SK-N-SH (cell line): ENCODE data around the gene ERGIC1. TPM values are rescaled to one million over a fixed set of nuclear protein-coding genes. Genes with fewer than 3 reads are reported as not detected.
A peak's percentile ranks its signal among the peaks of the same experiment; 100 is the strongest.

ENCODE experiments used
- CTCF ChIA-PET: fragments of 300-600, 350-600 bp; formaldehyde crosslinking; extraction: SDS; loops from one replicate; lab custom pipeline; 2021; lab: Yijun Ruan, JAX
- POLR2A ChIA-PET: fragments of 350-600 bp; sonication (Branson Sonifier 250); formaldehyde crosslinking; extraction: SDS; loops from one replicate; lab custom pipeline; 2020; ENCODE audit warnings: antibody characterized with exemption, inconsistent platforms; lab: Yijun Ruan, JAX
- DNase-seq: peaks from one replicate; pipeline ENCODE4 v3.0.0; 2012
- H2AFZ ChIP-seq: fragments of 200-600 bp; sonication (generic); 2 replicates; pipeline ENCODE4 v1.8.1; 2016; ENCODE audit warnings: antibody characterized with exemption, mild to moderate bottlenecking, low read depth
- H3F3A ChIP-seq: fragments of 200-600 bp; sonication (generic); replicated peaks from 2 replicates; pipeline ENCODE3; 2016; ENCODE audit warnings: antibody characterized with exemption, mild to moderate bottlenecking; ENCODE audit not compliant: insufficient read depth
- H3K27ac ChIP-seq, 2 experiments: fragments of 200-500 bp in 1 of 2; fragments of 200-600 bp in 1 of 2; sonication (Bioruptor generic) in 1 of 2; sonication (generic), shearing (Covaris generic) in 1 of 2; 2 replicates each; pipeline versions ENCODE4 v1.5.1 to v1.6.1; 2014 to 2016; ENCODE audit warnings: low read depth in 2 of 2, inconsistent platforms in 1 of 2, low read length in 1 of 2, mild to moderate bottlenecking in 1 of 2, mixed read lengths in 1 of 2
- H3K27me3 ChIP-seq: fragments of 200-600 bp; sonication (generic), shearing (Covaris generic); 2 replicates; pipeline ENCODE4 v1.6.1; 2016; ENCODE audit warnings: mixed run types; ENCODE audit not compliant: insufficient read depth
- H3K36me3 ChIP-seq, 2 experiments: fragments of 200-500 bp in 1 of 2; fragments of 200-600 bp in 1 of 2; sonication (Bioruptor generic) in 1 of 2; sonication (generic) in 1 of 2; replicated peaks in 1 of 2; 2 replicates each; pipeline versions ENCODE3 to v1.5.1; 2014 to 2016; ENCODE audit warnings: low read length in 1 of 2, mild to moderate bottlenecking in 1 of 2; ENCODE audit not compliant: insufficient read depth in 2 of 2, control insufficient read depth in 1 of 2
- H3K4me1 ChIP-seq, 2 experiments: fragments of 200-500 bp in 1 of 2; fragments of 200-600 bp in 1 of 2; sonication (Bioruptor generic) in 1 of 2; sonication (generic), shearing (Covaris generic) in 1 of 2; 2 replicates each; pipeline versions ENCODE4 v1.5.1 to v1.6.1; 2014 to 2016; ENCODE audit warnings: low read depth in 1 of 2, low read length in 1 of 2, mixed run types in 1 of 2; ENCODE audit not compliant: insufficient read depth in 2 of 2, control insufficient read depth in 1 of 2
- H3K4me2 ChIP-seq: fragments of 200-600 bp; sonication (generic), shearing (Covaris generic); 2 replicates; pipeline ENCODE4 v1.6.1; 2017; ENCODE audit warnings: mixed run types
- H3K4me3 ChIP-seq, 2 experiments: fragments of 200-500 bp in 1 of 2; fragments of 200-600 bp in 1 of 2; sonication (Bioruptor generic) in 1 of 2; sonication (generic), shearing (Covaris generic) in 1 of 2; 2 replicates each; pipeline versions ENCODE4 v1.5.1 to v1.8.1; 2014 to 2016; ENCODE audit warnings: low read depth in 2 of 2, inconsistent platforms in 1 of 2, low read length in 1 of 2, mild to moderate bottlenecking in 1 of 2, mixed read lengths in 1 of 2, moderate library complexity in 1 of 2
- H3K79me2 ChIP-seq: fragments of 200-600 bp; sonication (generic); 2 replicates; pipeline ENCODE4 v1.8.1; 2017; ENCODE audit warnings: mild to moderate bottlenecking; ENCODE audit not compliant: insufficient read depth
- H3K9ac ChIP-seq: fragments of 200-600 bp; sonication (generic); 2 replicates; pipeline ENCODE4 v1.6.1; 2017; ENCODE audit warnings: mixed run types
- H3K9me2 ChIP-seq: fragments of 200-600 bp; sonication (generic); 2 replicates; pipeline ENCODE4 v1.6.1; 2017; ENCODE audit warnings: mixed run types
- H3K9me3 ChIP-seq: fragments of 200-600 bp; sonication (generic); 2 replicates; pipeline ENCODE4 v1.6.1; 2017; ENCODE audit warnings: mixed run types, mild to moderate bottlenecking, moderate library complexity
- H4K20me1 ChIP-seq: fragments of 200-600 bp; sonication (generic); 2 replicates; pipeline ENCODE4 v1.6.1; 2017; ENCODE audit warnings: mild to moderate bottlenecking, mixed run types; ENCODE audit not compliant: insufficient read depth
- FOXM1 ChIP-seq: IDR thresholded peaks from 2 replicates; pipeline ENCODE4 v1.4.0; 2012; ENCODE audit warnings: low read depth, mild to moderate bottlenecking
- POLR2AphosphoS5 ChIP-seq: IDR thresholded peaks from 2 replicates; pipeline ENCODE4 v1.6.1; 2012; ENCODE audit warnings: low read depth, low read length
- SIN3A ChIP-seq: IDR thresholded peaks from 2 replicates; pipeline ENCODE4 v1.6.1; 2012; ENCODE audit warnings: low read depth, mild to moderate bottlenecking, low read length, moderate library complexity, borderline replicate concordance
- USF2 ChIP-seq: fragments of 150-350 bp; IDR thresholded peaks from 2 replicates; pipeline ENCODE4 v1.6.1; 2017; ENCODE audit warnings: antibody characterized with exemption, low read length, low read depth, borderline replicate concordance
- YY1 ChIP-seq: IDR thresholded peaks from 2 replicates; pipeline ENCODE4 v1.4.0; 2012; ENCODE audit warnings: low read depth, mild to moderate bottlenecking
- WGBS: methylation state at CpG from one replicate; pipeline ENCODE4 v1.1.6; 2017; ENCODE audit warnings: low lambda C conversion rate; 5-methylcytosine and 5-hydroxymethylcytosine counted together
- polyA plus RNA-seq, 3 experiments: library from polyadenylated mRNA; depleted of rRNA; stranded (reverse); fragments of >200 nt; gene quantifications; 2 replicates each; pipeline ENCODE4 v1.2.3, GENCODE V29; 2012
- TF ChIP-seq, protein P1 (sequence below): IDR thresholded peaks from 2 replicates; pipeline ENCODE4 v1.4.0; 2012; ENCODE audit warnings: low read depth
- TF ChIP-seq, protein P2 (sequence below): IDR thresholded peaks from 2 replicates; pipeline ENCODE4 v1.4.0; 2012; ENCODE audit warnings: low read depth, borderline replicate concordance
- TF ChIP-seq, protein P3 (sequence below): IDR thresholded peaks from 2 replicates; pipeline ENCODE4 v1.6.1; 2012; ENCODE audit warnings: mild to moderate bottlenecking, low read depth, low read length, moderate library complexity

ERGIC1 gene
- polyA plus RNA-seq, 1 of the 3 experiments (the other 2 are of a cell fraction), result 101 TPM

- Histone ChIP-seq H3K79me2 (peaks cover 12% of the 10 kb centered on the region; the same call in 1 of the 2 replicates), H3K9me2 (no peaks in the 10 kb centered on the region), H3K4me3 (no peak overlapping the region), H3K36me3 (peaks cover 0 to 18% of the 10 kb centered on the region in 2 experiments), H3K9ac (no peak overlapping the region), H3K27me3 (no peaks in the 10 kb centered on the region), H3K4me2 (no peak overlapping the region), H4K20me1 (no peaks in the 10 kb centered on the region), H3K9me3 (no peaks in the 10 kb centered on the region), H3K27ac (peak overlapping the region in 1 of 2 experiments; percentile 88; a peak in 1 of 4 replicates), H3F3A (peaks cover 28% of the 10 kb centered on the region), H3K4me1 (peaks cover 4 to 21% of the 10 kb centered on the region in 2 experiments; a peak in 3 of 4 replicates)
- CTCF ChIA-PET, result interaction anchor here (1.2 to 3.1 kb wide), 4 partner anchors 23 to 196 kb away, joined by 3 to 13 read pairs (median 8); partner anchors contain the start of gene DUSP1
- DNase-seq, result no peak
- TF ChIP-seq, protein P1, sequence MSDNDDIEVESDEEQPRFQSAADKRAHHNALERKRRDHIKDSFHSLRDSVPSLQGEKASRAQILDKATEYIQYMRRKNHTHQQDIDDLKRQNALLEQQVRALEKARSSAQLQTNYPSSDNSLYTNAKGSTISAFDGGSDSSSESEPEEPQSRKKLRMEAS, result no peak
- TF ChIP-seq, protein P2, sequence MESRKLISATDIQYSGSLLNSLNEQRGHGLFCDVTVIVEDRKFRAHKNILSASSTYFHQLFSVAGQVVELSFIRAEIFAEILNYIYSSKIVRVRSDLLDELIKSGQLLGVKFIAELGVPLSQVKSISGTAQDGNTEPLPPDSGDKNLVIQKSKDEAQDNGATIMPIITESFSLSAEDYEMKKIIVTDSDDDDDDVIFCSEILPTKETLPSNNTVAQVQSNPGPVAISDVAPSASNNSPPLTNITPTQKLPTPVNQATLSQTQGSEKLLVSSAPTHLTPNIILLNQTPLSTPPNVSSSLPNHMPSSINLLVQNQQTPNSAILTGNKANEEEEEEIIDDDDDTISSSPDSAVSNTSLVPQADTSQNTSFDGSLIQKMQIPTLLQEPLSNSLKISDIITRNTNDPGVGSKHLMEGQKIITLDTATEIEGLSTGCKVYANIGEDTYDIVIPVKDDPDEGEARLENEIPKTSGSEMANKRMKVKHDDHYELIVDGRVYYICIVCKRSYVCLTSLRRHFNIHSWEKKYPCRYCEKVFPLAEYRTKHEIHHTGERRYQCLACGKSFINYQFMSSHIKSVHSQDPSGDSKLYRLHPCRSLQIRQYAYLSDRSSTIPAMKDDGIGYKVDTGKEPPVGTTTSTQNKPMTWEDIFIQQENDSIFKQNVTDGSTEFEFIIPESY, result no peak
- TF ChIP-seq, protein P3, sequence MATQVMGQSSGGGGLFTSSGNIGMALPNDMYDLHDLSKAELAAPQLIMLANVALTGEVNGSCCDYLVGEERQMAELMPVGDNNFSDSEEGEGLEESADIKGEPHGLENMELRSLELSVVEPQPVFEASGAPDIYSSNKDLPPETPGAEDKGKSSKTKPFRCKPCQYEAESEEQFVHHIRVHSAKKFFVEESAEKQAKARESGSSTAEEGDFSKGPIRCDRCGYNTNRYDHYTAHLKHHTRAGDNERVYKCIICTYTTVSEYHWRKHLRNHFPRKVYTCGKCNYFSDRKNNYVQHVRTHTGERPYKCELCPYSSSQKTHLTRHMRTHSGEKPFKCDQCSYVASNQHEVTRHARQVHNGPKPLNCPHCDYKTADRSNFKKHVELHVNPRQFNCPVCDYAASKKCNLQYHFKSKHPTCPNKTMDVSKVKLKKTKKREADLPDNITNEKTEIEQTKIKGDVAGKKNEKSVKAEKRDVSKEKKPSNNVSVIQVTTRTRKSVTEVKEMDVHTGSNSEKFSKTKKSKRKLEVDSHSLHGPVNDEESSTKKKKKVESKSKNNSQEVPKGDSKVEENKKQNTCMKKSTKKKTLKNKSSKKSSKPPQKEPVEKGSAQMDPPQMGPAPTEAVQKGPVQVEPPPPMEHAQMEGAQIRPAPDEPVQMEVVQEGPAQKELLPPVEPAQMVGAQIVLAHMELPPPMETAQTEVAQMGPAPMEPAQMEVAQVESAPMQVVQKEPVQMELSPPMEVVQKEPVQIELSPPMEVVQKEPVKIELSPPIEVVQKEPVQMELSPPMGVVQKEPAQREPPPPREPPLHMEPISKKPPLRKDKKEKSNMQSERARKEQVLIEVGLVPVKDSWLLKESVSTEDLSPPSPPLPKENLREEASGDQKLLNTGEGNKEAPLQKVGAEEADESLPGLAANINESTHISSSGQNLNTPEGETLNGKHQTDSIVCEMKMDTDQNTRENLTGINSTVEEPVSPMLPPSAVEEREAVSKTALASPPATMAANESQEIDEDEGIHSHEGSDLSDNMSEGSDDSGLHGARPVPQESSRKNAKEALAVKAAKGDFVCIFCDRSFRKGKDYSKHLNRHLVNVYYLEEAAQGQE, result no peak
- TF ChIP-seq POLR2AphosphoS5 (no peak), USF2 (no peak), FOXM1 (no peak), YY1 (no peak), SIN3A (no peak)
- TF ChIP-seq, all 33 proteins: peak for 0
- no peak overlapping the region for H2AFZ ChIP-seq
- whole genome bisulfite sequencing, result 79% methylated on average over 8 of the region's 8 CpGs
- POLR2A ChIA-PET, result no interaction called here
These were observed 76.0 kb downstream of the ERGIC1 start for GRCh38 chr5:172909931-172910502.
